ENCODE results near the gene ATP8A2. TPM values are rescaled to one million over a fixed set of nuclear protein-coding genes. Genes with fewer than 3 reads are reported as not detected.

ATP8A2 gene
- total and polyA plus RNA-seq, 9 of the 15 experiments (the other 6 are each of a cell fraction or from before 2014, with no cell fraction given): under 0.01 to 0.33 (median 0.06) TPM; not detected in 4

GRCh38 chr13:25352230-25352629 is 19.5 kb upstream of the ATP8A2 start (continued):
- TF ChIP-seq TFAP4 (CRISPR knock-in tag; IDR thresholded peaks at IDR 0.05; ENCODE audit: borderline replicate concordance) (no peak), CHAMP1 (IDR thresholded peaks at IDR 0.05) (peak; percentile 70; the same call in 1 of the 2 replicates), PHF20 (IDR thresholded peaks at IDR 0.05; ENCODE audit: partially characterized antibody) (peak; percentile 14), CBX2 (IDR thresholded peaks at IDR 0.05; ENCODE audit: insufficient read depth, low read length, poor library complexity, severe bottlenecking) (no peak), DEAF1 (CRISPR knock-in tag; IDR thresholded peaks at IDR 0.05) (no peak), NFYB (IDR thresholded peaks at IDR 0.05; ENCODE audit: extremely low read depth, insufficient read length) (no peak), ZNF277 (CRISPR knock-in tag; IDR thresholded peaks at IDR 0.05; ENCODE audit: borderline replicate concordance) (no peak), ZBTB17 (CRISPR knock-in tag; IDR thresholded peaks at IDR 0.05) (no peak; the same call in 1 of the 2 replicates), DPF2 (IDR thresholded peaks at IDR 0.05) (peak; percentile 98), RBM14 (IDR thresholded peaks at IDR 0.05; ENCODE audit: borderline replicate concordance, insufficient read depth, low read depth, low read length) (no peak), CC2D1A (IDR thresholded peaks at IDR 0.05) (peak; percentile 92; the same call in 1 of the 2 replicates), REST (IDR thresholded peaks at IDR 0.05; ENCODE audit: borderline replicate concordance) (peak; percentile 12; the same call in 1 of the 2 replicates), REST (CRISPR knock-in tag; IDR thresholded peaks at IDR 0.05; ENCODE audit: low read depth) (no peak), ELF4 (CRISPR knock-in tag; IDR thresholded peaks at IDR 0.05) (no peak)

Data from K562 (cell line).